Measurements from ENCODE around the gene ZC3H7A.
"Not testable (repeated sequence)": the region's sequence is repeated elsewhere in the genome, so short reads cannot be mapped to it uniquely, and the experiment has no call there.

ZC3H7A gene

DNA sequence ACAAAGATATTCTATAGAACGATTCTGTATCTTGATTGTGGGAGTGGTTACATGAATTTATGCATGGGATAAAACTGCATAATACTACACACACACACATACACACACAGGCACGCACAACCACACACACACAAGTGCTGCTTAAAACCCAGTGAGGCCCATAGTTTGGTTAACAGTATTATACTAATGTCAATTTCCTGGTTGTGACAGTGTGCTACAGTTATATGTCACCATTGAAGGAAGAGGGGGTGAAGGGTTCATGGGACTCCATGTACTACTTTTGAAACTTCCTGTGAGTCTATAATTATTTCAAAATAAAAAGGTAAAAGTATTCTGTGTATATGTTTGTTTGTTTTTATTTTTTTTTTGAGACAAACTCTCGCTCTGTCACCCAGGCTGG is 8.1 kb downstream of the ZC3H7A start:
- ChIA-PET CTCF (interaction anchor here (1.4 kb wide), 1 partner anchor 9 kb away, joined by 4 read pairs; no protein-coding TSS in a partner anchor), POLR2A (no interaction called here)

DNA sequence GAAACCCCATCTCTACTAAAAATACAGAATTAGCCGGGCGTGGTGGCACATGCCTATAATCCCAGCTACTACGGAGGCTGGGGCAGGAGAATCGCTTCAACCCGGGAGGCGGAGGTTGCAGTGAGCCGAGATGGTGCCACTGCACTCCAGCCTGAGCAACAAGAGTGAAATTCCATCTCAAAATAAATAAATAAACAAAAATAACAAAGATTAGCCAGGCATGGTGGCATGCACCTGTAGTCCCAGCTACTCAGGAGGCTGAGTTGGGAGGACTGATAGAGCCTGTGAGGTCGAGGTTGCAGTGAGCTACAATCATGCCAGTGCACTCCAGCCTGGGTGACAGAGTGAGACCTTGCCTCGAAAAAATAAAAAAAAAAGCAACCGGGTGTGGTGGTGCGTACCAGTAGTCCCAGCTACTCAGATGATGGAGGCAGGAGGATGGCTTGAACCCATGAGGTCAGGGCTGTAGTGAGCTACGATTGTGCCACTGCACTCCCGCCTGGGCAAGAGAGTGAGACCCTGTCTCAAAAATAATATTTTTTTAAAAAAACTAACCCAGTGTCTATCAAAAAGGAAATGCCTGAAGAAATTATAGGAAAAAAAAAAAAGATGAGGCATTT is 12.0 kb downstream of the ZC3H7A start:
- ChIA-PET POLR2A (interaction anchor here (0.6 kb wide), 1 partner anchor 264 kb away, joined by 3 read pairs; no protein-coding TSS in a partner anchor), CTCF (interaction anchor here (0.6 to 8.7 kb wide), 3 partner anchors 8 to 12 kb away, joined by 3 to 59 read pairs (median 6); partner anchors contain the start of gene ZC3H7A)
- H3K9me3 ChIP-seq (ENCODE audit: control extremely low read depth in 1 of 5, control insufficient read depth in 4 of 5, insufficient read depth in 2 of 5, low read depth in 1 of 5, low read length in 4 of 5); H3K27ac ChIP-seq (ENCODE audit: insufficient read depth in 1 of 2, low read depth in 1 of 2, low read length in 2 of 2, poor library complexity in 1 of 2, severe bottlenecking in 2 of 2); DNase-seq; H3K4me3 ChIP-seq (ENCODE audit: control insufficient read depth in 1 of 7, extremely low read depth in 1 of 7, insufficient read depth in 4 of 7, low read depth in 2 of 7, low read length in 6 of 7); H3K27me3 ChIP-seq (replicated peaks in 2 of 5; ENCODE audit: control insufficient read depth in 4 of 5, insufficient read depth in 5 of 5, low read length in 4 of 5): not testable (repeated sequence)
- peaks cover 0 to 24% (median 6%) of the 10 kb centered on the region in 4 experiments for H3K36me3 ChIP-seq (ENCODE audit: control insufficient read depth in 4 of 4, insufficient read depth in 4 of 4, low read length in 3 of 4)
- H3K4me1 ChIP-seq (ENCODE audit: control extremely low read depth in 1 of 4, control insufficient read depth in 4 of 4, insufficient read depth in 4 of 4, low read length in 3 of 4) = peaks cover 3 to 36% (median 20%) of the 10 kb centered on the region in 4 experiments
- 94% methylated on average over 6 of the region's 13 CpGs for WGBS (ENCODE audit: insufficient coverage)

More for the DNA sequence above, 8.1 kb downstream of the ZC3H7A start:
- Histone ChIP-seq H3K4me1 (ENCODE audit: control extremely low read depth in 1 of 4, control insufficient read depth in 4 of 4, insufficient read depth in 4 of 4, low read length in 3 of 4) (peaks cover under 1 to 20% (median 15%) of the 10 kb centered on the region in 4 experiments), H3K27me3 (replicated peaks in 2 of 5; ENCODE audit: control insufficient read depth in 4 of 5, insufficient read depth in 5 of 5, low read length in 4 of 5) (no peaks in the 10 kb centered on the region), H3K36me3 (ENCODE audit: control insufficient read depth in 4 of 4, insufficient read depth in 4 of 4, low read length in 3 of 4) (peaks cover 2 to 24% (median 9%) of the 10 kb centered on the region in 4 experiments), H3K4me3 (ENCODE audit: control insufficient read depth in 1 of 7, extremely low read depth in 1 of 7, insufficient read depth in 4 of 7, low read depth in 2 of 7, low read length in 6 of 7) (no peak overlapping the region), H3K9me3 (ENCODE audit: control extremely low read depth in 1 of 5, control insufficient read depth in 4 of 5, insufficient read depth in 2 of 5, low read depth in 1 of 5, low read length in 4 of 5) (no peaks in the 10 kb centered on the region), H3K27ac (ENCODE audit: insufficient read depth in 1 of 2, low read depth in 1 of 2, low read length in 2 of 2, poor library complexity in 1 of 2, severe bottlenecking in 2 of 2) (peak overlapping the region in 1 of 2 experiments; percentile 36)
- 100% methylated on average over 1 of the region's 3 CpGs for WGBS (ENCODE audit: insufficient coverage)
- no peak for DNase-seq

DNA sequence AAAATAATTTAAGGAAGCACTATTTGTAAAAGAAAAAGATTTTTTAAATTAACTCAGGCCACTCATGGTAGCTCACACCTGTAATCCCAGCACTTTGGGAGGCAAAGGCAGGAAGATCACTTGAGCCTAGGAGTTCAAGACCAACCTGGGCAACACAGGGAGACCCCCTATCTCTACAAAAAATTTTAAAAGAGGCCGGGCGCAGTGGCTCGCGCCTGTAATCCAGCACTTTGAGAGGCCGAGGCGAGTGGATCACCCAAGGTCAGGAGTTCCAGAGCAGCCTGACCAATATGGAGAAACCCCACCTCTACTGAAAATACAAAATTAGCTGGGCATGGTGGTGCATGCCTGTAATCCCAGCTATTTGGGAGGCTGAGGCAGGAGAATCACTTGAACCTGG is 12.7 kb downstream of the ZC3H7A start:
- ChIA-PET CTCF (interaction anchor here (0.6 to 8.7 kb wide), 4 partner anchors 8 to 31 kb away, joined by 3 to 59 read pairs (median 4); partner anchors contain the start of gene ZC3H7A), POLR2A (interaction anchor here (0.6 to 0.7 kb wide), 2 partner anchors 14 to 263 kb away, joined by 3 to 5 read pairs; no protein-coding TSS in a partner anchor)
- DNase-seq; H3K9me3 ChIP-seq (ENCODE audit: control extremely low read depth in 1 of 5, control insufficient read depth in 4 of 5, insufficient read depth in 2 of 5, low read depth in 1 of 5, low read length in 4 of 5); H3K27me3 ChIP-seq (replicated peaks in 2 of 5; ENCODE audit: control insufficient read depth in 4 of 5, insufficient read depth in 5 of 5, low read length in 4 of 5): not testable (repeated sequence)
- peaks cover 3 to 36% (median 20%) of the 10 kb centered on the region in 4 experiments for H3K4me1 ChIP-seq (ENCODE audit: control extremely low read depth in 1 of 4, control insufficient read depth in 4 of 4, insufficient read depth in 4 of 4, low read length in 3 of 4)
- WGBS (ENCODE audit: insufficient coverage) = no CpG with 5 or more reads among the region's 6 CpGs
- peak overlapping the region; percentile 25 to 85 for H3K27ac ChIP-seq (ENCODE audit: insufficient read depth in 1 of 2, low read depth in 1 of 2, low read length in 2 of 2, poor library complexity in 1 of 2, severe bottlenecking in 2 of 2)
- H3K36me3 ChIP-seq (ENCODE audit: control insufficient read depth in 4 of 4, insufficient read depth in 4 of 4, low read length in 3 of 4) = peaks cover 3 to 24% (median 8%) of the 10 kb centered on the region in 4 experiments
- H3K4me3 ChIP-seq (ENCODE audit: control insufficient read depth in 1 of 7, extremely low read depth in 1 of 7, insufficient read depth in 4 of 7, low read depth in 2 of 7, low read length in 6 of 7) = peak overlapping the region in 1 of 7 experiments; percentile 72

DNA sequence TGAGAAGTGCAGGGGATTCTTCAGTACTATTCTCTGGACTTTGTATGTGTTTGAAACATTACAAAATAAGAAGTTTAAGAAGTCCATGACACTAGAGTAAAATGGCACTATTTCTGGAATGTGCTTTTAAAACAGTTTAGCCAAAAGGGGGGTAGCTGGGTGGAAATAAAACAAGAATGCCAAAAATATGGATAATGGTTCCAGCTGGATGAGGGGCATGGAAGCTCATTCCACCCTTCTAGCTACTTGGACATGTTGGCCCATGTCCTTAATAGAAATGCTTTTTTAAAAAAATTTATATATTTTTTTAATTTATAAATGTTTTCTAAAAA is 13.1 kb downstream of the ZC3H7A start:
- CTCF ChIA-PET = interaction anchor here (0.6 to 8.7 kb wide), 3 partner anchors 8 to 31 kb away, joined by 4 to 59 read pairs (median 4); partner anchors contain the start of gene ZC3H7A

DNA sequence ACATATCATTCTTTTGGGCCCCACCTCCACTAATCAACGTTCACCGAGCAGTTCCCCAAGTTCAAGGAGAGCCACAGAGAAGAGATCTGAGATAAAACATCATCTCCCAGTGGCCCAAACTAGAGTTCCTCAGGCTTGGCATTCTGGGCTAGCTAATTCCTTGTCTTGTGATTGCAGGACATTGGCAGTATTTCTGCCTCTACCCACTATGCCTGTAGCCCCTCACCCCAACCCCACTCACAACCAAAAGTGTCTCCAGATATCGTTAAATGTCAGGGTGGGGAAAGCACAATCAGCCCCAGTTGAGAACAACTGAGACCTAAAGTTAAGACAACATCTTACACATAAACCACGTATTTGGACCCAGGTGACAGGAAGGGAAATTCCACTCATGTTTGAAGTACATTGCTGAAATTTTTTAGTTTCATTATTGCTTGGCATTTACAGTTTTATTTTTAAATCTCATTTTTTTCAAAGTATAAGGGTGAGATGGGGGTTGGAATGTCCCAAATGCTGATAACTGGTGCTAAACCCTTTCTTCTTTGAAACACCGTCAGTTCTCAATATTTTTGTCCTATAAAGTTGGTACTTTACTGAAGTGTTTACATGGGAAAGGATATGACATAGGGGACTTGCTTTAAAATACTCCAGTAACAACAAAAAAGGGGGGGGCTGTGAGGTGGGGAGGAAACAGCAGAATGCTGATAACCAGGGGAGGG is 13.6 kb downstream of the ZC3H7A start:
- WGBS (ENCODE audit: insufficient coverage) = 0% methylated on average over 4 of the region's 5 CpGs
- Histone ChIP-seq H3K9me3 (ENCODE audit: control extremely low read depth in 1 of 5, control insufficient read depth in 4 of 5, insufficient read depth in 2 of 5, low read depth in 1 of 5, low read length in 4 of 5) (no peaks in the 10 kb centered on the region), H3K4me3 (ENCODE audit: control insufficient read depth in 1 of 7, extremely low read depth in 1 of 7, insufficient read depth in 4 of 7, low read depth in 2 of 7, low read length in 6 of 7) (peak overlapping the region in 5 of 7 experiments; percentile 3 to 72 (median 50)), H3K27me3 (replicated peaks in 2 of 5; ENCODE audit: control insufficient read depth in 4 of 5, insufficient read depth in 5 of 5, low read length in 4 of 5) (no peaks in the 10 kb centered on the region), H3K36me3 (ENCODE audit: control insufficient read depth in 4 of 4, insufficient read depth in 4 of 4, low read length in 3 of 4) (peaks cover 4 to 30% (median 11%) of the 10 kb centered on the region in 4 experiments), H3K4me1 (ENCODE audit: control extremely low read depth in 1 of 4, control insufficient read depth in 4 of 4, insufficient read depth in 4 of 4, low read length in 3 of 4) (peaks cover 3 to 32% (median 20%) of the 10 kb centered on the region in 4 experiments), H3K27ac (ENCODE audit: insufficient read depth in 1 of 2, low read depth in 1 of 2, low read length in 2 of 2, poor library complexity in 1 of 2, severe bottlenecking in 2 of 2) (peak overlapping the region; percentile 67 to 85)
- ChIA-PET POLR2A (interaction anchor here (0.6 to 0.7 kb wide), 2 partner anchors 14 to 72 kb away, joined by 3 to 5 read pairs; partner anchors contain the start of gene ZC3H7A), CTCF (interaction anchor here (3.5 to 8.7 kb wide), 2 partner anchors 8 to 14 kb away, joined by 21 to 59 read pairs; partner anchors contain the start of gene ZC3H7A)
- peak; percentile 50 to 87 (median 84) for DNase-seq

More for the DNA sequence above, 13.1 kb downstream of the ZC3H7A start:
- Histone ChIP-seq H3K4me3 (ENCODE audit: control insufficient read depth in 1 of 7, extremely low read depth in 1 of 7, insufficient read depth in 4 of 7, low read depth in 2 of 7, low read length in 6 of 7) (peak overlapping the region in 2 of 7 experiments; percentile 68 to 72), H3K27me3 (replicated peaks in 2 of 5; ENCODE audit: control insufficient read depth in 4 of 5, insufficient read depth in 5 of 5, low read length in 4 of 5) (no peaks in the 10 kb centered on the region), H3K9me3 (ENCODE audit: control extremely low read depth in 1 of 5, control insufficient read depth in 4 of 5, insufficient read depth in 2 of 5, low read depth in 1 of 5, low read length in 4 of 5) (no peaks in the 10 kb centered on the region), H3K36me3 (ENCODE audit: control insufficient read depth in 4 of 4, insufficient read depth in 4 of 4, low read length in 3 of 4) (peaks cover 4 to 27% (median 9%) of the 10 kb centered on the region in 4 experiments), H3K4me1 (ENCODE audit: control extremely low read depth in 1 of 4, control insufficient read depth in 4 of 4, insufficient read depth in 4 of 4, low read length in 3 of 4) (peaks cover 3 to 34% (median 20%) of the 10 kb centered on the region in 4 experiments), H3K27ac (ENCODE audit: insufficient read depth in 1 of 2, low read depth in 1 of 2, low read length in 2 of 2, poor library complexity in 1 of 2, severe bottlenecking in 2 of 2) (peak overlapping the region; percentile 67 to 85)
- DNase-seq = no peak
- POLR2A ChIA-PET = interaction anchor here (0.7 kb wide), 1 partner anchor 14 kb away, joined by 5 read pairs; no protein-coding TSS in a partner anchor

DNA sequence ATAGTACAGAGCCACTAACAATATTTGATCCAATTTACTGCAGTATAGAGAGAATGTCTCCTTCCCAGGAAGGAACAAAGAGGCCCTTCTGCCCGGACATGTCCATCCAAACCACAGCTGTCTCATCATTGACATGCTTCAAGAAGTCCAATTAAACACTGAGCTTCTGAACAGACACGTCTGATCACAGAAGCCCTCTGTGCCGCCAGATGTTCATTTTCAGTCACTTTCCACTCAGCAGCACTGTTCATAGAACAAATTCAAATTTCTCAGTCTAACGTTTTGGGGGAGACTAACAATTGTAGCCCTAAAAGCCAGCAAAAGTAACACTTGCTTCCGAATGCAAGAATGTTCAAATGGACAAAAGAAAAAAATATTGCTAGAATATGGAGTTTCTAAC is 15.3 kb downstream of the ZC3H7A start:
- DNase-seq = no peak
- 90% methylated on average over 2 of the region's 5 CpGs for WGBS (ENCODE audit: insufficient coverage)
- Histone ChIP-seq H3K27me3 (replicated peaks in 2 of 5; ENCODE audit: control insufficient read depth in 4 of 5, insufficient read depth in 5 of 5, low read length in 4 of 5) (no peaks in the 10 kb centered on the region), H3K4me1 (ENCODE audit: control extremely low read depth in 1 of 4, control insufficient read depth in 4 of 4, insufficient read depth in 4 of 4, low read length in 3 of 4) (peaks cover 3 to 32% (median 19%) of the 10 kb centered on the region in 4 experiments), H3K27ac (ENCODE audit: insufficient read depth in 1 of 2, low read depth in 1 of 2, low read length in 2 of 2, poor library complexity in 1 of 2, severe bottlenecking in 2 of 2) (peak overlapping the region in 1 of 2 experiments; percentile 85), H3K36me3 (ENCODE audit: control insufficient read depth in 4 of 4, insufficient read depth in 4 of 4, low read length in 3 of 4) (peaks cover 4 to 36% (median 15%) of the 10 kb centered on the region in 4 experiments), H3K9me3 (ENCODE audit: control extremely low read depth in 1 of 5, control insufficient read depth in 4 of 5, insufficient read depth in 2 of 5, low read depth in 1 of 5, low read length in 4 of 5) (no peaks in the 10 kb centered on the region), H3K4me3 (ENCODE audit: control insufficient read depth in 1 of 7, extremely low read depth in 1 of 7, insufficient read depth in 4 of 7, low read depth in 2 of 7, low read length in 6 of 7) (no peak overlapping the region)
- ChIA-PET CTCF (interaction anchor here (1.6 to 8.7 kb wide), 4 partner anchors 9 to 66 kb away, joined by 5 to 59 read pairs (median 23); partner anchors contain the start of gene ZC3H7A), POLR2A (interaction anchor here (1.1 kb wide), 1 partner anchor 17 kb away, joined by 3 read pairs; no protein-coding TSS in a partner anchor)

Measured in common myeloid progenitor, CD34-positive (primary cell).